AG20443 (cell line): ENCODE results near the gene XAGE1A.
"Not testable (repeated sequence)": the region's sequence is repeated elsewhere in the genome, so short reads cannot be mapped to it uniquely, and the experiment has no call there.

ENCODE experiments used
- DNase-seq: peaks from one replicate; pipeline ENCODE4 v3.0.0; 2012; ENCODE audit warnings: low spot score, mixed read lengths

XAGE1A gene

GRCh38 chrX:52495545-52496418 lies at the start of gene XAGE1A:
TSS of gene XAGE1A (plus strand) at chrX:52495808. CDS start at chrX:52497362, 1,554 bp downstream.
- not testable (repeated sequence) for DNase-seq

GRCh38 chrX:52452031-52452430 lies 43.6 kb upstream of the XAGE1A start:
- not testable (repeated sequence) for DNase-seq

GRCh38 chrX:52471301-52471700 lies 24.3 kb upstream of the XAGE1A start:
- DNase-seq, result not testable (repeated sequence)

GRCh38 chrX:52496419-52496772 lies 788 bp downstream of the XAGE1A start:
- DNase-seq, result not testable (repeated sequence)

- DNase-seq, result not testable (repeated sequence)
These were observed 5.8 kb downstream of the XAGE1A start for GRCh38 chrX:52501362-52501761.

GRCh38 chrX:52504551-52504950 lies 8.9 kb downstream of the XAGE1A start:
- no peak for DNase-seq

GRCh38 chrX:52507331-52507730 lies 11.7 kb downstream of the XAGE1A start:
- DNase-seq, result no peak

- DNase-seq, result no peak
These were observed 14.3 kb downstream of the XAGE1A start for GRCh38 chrX:52509916-52510315.

- not testable (repeated sequence) for DNase-seq
These were observed 15.5 kb downstream of the XAGE1A start for GRCh38 chrX:52511126-52511525.

GRCh38 chrX:52516110-52516986 lies 20.7 kb downstream of the XAGE1A start:
- DNase-seq, result not testable (repeated sequence)

- not testable (repeated sequence) for DNase-seq
These were observed 21.3 kb downstream of the XAGE1A start, which contains the start of gene XAGE1B for GRCh38 chrX:52516987-52517325. TSS of gene XAGE1B (minus strand) at chrX:52517063. CDS start at chrX:52515527, 1,536 bp downstream.

GRCh38 chrX:52541051-52541450 lies 45.4 kb downstream of the XAGE1A start:
- DNase-seq, result not testable (repeated sequence)

- no peak for DNase-seq
These were observed 46.7 kb downstream of the XAGE1A start for GRCh38 chrX:52542311-52542710.

GRCh38 chrX:52544147-52544840 lies 48.7 kb downstream of the XAGE1A start:
- no peak for DNase-seq

GRCh38 chrX:52548769-52549168 lies 53.2 kb downstream of the XAGE1A start:
- DNase-seq, result not testable (repeated sequence)
